T-helper 1 cell (primary cell): ENCODE results near the gene EBF3.

Experiments used
- DNase-seq, 5 donors: peaks; one replicate each; pipeline ENCODE4 v3.0.0-alpha.2; 2012 to 2020

The EBF3 gene

DNA sequence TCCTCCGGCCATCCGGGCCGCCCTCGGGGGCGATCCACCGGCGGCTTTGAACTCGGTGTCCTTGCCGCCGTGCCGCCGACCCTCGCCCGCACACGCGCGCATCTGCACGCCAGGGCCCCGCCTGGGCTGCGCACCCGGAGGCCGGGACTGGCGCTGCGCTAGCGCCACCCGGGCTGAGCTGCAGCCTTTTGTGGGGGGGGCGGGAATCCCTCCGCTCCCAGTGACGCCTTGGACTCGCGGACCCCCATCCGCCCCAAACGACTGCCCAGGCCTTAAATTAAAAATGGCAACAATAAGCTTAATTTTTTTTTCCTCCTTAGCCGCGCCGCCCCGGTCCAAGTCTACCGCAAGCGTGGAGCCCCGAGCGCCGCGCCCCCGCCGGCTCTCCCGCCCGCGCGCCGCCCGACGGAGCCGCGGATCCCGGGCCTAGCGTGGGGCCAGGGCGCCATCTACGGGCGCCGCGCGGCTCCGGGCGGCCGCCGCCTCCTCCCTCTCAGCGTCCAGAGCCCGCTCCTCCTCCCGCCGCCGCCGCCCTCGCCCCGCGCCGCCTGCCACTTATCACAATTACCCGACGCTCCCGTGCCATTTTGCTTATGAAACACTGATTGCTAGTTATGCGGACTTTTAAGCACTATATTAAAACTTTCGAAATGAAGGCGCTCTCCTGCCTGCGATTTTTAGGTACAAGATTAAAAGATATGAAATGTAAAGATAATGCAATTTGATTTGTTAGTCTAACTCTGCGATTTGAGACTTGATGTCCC, 7.5 kb upstream of the EBF3 start:
- peak in 1 of 5 donors; percentile 23 for DNase-seq

DNA sequence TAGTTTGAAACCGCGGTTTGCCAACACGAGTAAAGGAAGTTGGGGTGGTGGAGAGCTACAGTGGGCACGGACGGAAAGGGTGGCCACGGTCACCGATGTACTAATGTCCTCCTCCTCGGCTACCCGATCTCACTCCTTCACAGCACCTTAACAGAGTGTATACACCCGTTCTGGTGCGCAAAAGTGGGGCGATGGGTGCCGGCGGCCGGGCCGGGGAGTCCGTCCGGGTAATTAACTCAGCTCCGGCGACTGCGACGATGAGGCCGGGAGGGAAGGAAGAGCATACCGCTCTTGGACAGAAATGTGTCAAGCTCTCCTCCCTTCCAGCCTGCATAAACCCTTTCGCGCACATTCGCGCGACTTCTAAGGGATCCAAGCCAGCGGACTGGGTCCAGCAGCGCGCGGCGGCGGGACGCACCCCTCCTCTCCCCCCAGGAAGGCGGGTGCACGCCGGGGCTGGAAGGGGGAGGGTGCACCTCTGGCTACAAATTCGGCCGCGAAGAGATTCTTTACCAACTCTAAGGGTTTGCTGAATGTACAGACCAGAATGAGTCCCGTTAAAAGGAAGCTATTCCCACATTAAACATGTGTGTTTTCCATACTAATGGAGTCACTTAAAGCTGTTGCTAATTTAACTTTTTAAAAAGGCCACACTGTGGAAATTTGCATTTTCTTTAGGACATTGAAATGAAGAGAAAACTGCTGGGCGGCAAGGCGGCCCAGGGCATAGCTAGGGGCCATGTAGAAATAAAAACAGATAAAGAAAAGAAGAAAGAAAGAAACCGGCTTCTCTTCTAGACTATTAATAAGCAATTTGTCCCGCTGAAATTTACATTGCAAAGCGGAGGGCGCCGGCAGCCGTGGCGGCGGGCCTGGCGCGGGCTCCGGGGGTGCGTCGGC, 6.6 kb upstream of the EBF3 start:
- DNase-seq: no peak

DNA sequence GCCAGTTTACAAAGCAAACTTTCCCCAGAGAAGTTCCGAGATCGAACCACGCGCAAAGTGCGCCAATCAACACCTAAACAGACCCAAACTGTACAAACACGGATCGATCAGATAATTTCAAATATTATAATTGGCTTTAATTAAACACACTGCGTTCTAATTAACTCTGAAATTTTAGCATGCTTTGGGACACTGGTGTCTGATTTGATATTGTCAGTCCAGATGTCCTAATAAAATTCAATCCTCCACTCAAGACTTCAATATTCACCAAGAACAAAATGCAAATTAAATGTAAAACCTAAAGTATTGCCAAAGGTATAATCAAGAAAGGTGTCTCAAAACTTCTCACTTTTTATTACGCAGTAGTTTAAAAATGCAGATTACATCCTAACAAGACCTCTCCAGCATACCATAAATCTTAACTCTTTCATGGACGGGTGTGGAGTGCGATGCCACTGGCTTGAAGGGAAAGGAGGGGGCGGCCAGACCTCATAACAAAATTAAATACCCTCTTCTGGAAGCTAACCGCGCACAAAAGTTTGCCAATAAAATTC, 5.9 kb upstream of the EBF3 start:
- DNase-seq: no peak

DNA sequence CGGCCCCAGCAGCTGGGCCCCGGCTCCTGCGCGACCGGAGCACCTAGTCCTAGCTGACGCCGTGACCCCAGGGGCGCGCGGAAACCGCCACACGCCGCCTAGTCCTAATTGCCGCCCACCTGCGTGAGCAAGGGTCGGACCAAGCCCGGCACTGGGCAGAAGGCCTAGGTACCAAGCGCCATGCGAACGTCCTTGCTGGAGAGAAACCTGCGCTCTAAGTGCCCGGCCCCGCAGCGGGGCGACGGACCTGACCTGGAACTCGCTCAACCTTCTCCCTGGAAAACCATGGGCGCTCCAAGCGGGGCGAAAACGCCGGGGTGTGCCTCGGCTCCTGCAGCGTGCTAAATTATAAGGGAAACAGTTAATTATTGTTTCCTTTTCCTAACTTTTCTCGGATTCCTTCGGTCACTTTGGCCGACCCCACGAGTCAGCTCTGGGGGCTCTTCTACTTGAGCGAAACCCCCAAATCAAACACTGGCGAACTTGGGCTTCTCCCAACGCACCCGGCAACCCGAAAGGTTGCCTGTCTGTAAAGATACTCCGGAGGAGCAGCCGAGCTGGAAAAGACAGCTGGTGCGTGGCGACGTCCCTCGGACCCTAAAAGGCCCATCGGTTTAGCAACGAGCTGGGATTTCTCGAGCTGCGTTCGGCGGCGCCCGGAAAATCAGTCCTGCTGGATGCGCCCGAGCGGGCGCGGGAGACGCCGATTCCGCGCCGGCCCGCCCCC, 5.3 kb upstream of the EBF3 start:
- no peak for DNase-seq

DNA sequence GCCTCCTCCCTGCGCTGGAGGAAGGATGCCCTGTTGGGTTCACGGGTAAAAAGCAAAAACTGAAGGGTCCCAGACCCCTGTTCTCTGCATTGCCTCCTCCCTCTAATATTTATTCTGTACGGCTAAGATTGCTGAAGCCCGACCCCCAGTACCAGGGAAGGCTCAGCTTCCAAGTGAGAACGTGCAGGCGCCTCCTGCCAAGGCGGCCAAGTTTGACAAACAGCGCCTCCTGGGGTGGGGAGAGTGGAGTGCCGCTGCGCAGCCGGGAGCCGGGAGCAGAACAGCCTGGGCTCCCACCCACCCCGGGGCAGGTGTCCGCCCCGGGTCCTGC, 4.7 kb upstream of the EBF3 start:
- peak in 1 of 5 donors; percentile 27 for DNase-seq

DNA sequence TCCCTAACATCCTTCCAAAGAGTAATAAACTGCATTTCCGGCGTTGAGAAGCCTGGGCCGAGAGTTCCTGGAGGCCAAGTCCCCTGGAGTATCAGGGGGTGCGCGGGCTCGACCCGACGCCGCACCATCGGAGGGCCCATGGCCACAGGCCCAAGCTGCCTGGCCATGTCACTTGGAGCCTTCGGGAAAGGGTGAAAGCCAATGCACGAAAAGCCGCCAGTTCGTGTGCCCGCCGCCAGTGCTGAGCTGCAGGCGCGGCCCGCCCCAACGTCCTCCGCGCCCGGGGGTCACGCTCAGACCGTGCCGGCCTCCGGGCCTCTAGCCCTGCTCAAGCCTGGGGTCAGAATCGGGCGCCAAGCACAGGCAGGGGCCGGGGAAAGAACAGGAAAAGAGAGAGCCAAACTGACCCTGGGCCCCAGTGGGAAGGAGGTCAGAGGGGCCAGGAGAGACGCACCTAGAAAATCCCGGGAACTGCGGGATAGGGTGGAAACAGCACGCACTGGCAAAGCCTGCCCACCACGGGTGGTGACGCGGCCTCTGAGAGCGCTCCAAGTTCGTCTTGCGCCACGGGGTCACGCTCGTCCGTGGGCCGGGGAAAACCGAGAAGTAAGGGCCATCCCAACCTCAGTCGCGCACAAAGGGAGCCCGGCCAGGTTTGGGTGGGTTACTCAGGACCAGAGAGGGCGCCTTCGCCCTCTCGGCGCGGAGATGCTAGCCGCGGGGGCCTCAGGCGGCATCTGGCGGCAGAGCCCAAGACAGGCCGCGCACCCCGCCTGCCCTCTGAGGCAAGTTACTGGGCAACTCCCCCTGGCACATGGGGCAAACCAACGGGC, 4.2 kb upstream of the EBF3 start:
- no peak for DNase-seq

DNA sequence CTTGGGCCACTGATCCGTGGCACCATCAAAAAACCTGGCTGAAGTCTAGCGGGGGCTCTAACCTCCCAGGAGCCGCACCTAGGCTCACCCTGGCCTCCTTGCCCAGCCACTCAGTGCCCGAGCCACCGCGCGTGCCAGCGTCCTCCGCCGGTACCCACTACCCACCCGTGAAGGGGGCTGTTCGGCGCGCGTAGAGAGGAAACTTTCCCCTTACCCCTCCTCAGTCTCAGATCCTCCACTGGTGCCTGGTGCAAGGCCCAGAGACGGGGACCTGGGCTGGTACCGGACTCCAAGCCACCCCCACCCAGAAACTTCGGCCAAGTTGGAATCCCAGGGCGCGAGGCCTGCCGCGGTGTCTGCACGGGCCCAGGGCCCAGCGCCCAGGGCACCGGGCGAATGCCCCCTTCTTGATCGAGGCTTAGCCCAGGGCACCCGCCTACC, 3.5 kb upstream of the EBF3 start:
- no peak for DNase-seq

DNA sequence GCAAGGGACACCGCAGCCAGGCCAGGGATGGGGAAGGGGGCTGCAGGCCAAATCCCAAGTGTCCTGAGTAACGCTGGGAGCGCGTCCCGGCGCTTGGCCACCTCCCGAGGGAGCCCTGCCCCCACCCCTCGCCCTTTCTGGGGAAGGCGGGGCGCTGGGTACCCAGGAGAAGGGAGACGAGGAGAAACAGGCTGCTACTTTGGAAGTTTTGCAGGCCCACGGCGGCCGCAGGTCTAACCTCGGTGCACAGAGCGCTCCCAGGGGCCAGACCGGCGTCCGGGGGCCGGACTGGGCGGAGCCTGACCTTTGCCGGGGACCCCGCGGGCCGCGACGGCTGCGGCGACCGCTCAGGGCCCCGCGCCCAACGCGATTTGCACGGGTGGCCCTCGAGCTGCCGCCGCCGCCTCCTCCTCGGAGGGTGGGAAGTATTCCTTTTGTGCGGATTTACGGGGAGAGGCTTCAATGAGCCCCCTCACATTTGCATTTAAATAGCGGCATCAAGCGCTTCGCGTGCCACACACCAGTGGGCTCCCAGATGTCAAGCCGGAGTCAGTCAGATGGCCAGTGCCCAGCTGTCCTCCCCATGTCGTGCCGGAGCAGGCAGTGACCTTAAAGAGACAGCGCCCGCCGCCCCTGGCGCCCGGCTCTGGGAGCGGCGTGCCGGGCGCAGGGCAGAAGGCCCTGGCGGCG, 3.0 kb upstream of the EBF3 start:
- DNase-seq: no peak

DNA sequence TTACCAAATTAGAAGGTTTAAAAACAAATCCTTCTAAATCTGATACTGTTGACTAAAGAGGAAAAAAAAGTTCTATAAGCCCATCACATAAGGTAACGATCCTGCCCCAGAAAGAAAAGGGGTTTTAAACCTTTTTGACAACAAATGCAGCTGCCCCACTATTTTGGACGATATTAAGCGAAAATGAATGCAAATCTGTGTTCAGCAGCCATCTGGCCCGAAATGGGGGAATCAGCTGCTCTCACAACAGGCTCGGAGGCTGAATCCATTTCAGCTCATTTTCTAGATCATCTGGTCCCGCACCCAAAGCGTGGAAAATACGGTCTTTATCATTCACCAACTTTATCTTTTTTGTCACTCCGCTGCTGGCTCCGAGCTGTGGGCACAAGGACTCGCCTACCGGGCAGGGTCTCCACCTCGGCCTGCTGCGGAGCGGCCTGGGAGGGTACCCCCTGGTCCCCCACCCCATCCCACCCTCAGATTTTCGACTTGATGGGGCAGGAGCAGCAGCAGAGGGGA, 2.4 kb upstream of the EBF3 start:
- DNase-seq: no peak

DNA sequence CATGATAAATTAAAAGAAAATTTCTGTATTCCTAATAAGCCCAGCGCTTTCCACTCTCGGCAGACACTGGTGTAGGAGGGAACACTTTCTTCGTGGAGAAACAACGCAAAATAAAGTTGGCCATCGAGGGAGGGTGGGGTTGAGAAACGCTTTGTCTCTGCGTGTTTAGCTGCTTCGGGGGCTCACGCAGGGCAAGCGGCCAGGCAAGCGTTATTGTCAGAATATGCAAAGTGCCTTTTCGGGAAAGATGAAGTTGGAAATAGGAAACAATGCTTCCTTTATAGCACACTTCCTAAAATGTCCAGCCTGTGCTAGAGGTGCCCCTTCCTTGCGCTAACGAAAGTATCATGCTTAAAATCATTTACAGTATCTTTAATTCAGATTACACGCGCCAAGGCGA, 1.9 kb upstream of the EBF3 start:
- no peak for DNase-seq

DNA sequence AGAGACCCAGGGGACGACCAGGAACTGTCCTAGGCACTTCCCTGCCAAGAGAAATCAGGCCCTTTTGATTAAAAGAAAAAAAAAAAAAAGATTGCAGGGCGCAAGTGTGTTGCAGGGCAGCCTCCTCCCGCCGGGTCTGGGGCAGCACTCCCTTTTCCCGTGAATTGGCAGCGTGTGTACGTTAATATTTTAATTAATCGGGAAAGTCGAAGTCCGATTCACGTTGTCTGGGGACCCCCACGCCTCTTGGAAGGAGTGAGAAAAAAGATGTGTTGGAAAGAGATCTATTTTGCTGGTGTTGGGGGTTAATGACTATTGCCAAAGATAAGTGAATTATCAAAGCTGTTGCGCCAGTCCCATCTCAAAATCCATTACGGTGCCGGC, 1.3 kb upstream of the EBF3 start:
- no peak for DNase-seq

DNA sequence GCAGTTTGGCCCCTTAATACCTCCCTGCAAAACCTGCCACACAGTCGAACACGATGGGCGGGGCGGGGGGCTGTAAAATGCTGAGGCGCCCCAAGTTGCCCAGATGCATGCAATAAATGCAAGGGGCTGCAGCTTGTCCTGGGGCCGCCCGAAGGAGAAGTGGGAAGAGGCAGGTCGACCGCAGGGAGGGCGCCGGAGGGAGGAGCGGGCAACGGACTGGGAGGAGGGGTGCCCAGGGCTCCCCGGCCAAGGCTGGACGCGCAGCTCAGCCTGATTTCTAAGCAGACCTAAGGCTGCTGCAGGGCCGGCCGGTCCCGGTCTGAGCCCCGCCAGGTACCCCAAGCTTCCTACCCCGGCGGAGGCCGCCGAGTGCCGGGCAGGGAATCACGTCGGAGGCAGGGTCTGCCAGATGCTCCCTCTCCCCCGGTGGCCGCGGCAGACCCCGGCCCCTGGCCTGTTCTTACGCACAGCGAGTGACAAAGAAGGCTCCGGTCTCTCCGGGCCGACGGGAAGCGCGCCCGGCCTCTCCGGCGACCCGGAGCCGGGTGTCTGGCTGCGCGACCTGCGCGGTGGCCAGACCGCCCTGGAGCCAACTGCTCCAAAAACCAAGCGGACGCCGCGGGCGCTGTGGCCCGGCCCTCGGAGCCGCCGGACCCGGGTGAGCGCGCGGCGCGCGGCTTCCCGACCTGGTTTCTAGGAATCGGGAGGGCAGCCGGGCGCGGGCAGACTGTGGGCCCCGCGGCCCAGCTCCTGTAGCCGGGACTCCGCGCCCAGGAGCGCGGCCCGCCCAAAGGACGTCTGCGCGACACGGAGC, 744 bp upstream of the EBF3 start:
- DNase-seq: no peak

DNA sequence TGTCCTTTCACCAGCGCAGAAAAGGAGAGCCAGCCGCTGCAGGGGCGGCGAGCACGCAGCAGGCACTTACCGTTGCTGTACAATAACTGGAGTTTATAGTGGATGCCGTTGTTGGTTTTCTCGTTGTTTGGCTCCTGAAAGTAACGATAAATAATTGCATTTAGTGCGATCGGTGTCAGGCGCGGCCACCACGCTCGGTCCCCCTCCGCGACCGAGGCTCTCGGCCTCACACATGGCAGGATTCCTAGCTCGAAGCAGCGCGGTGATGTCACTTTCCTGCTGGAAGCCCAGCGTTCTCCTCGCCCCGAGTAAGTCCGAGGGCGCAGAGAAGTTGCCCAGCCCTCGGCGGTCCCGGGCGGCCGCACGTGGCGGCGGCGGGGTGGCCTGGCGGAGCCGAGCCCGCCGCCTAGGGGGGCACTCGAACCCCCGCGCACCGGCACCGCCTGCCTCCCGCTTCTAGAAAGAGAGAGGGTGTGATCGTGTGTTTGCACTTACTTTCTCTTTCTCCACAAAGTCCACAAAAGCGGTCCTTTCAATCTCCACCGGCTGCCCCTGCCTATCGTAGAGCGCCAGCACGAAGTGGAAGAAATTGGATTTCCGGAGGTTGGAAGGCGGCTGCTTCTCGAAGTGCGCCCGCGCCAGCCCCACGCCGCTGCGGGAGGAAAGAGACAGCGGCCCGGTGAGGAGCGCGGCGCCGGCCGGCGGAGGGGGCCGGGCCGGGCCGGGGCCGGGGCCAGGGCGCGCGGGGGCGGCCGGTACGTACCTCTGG, 1.0 kb downstream of the EBF3 start:
- no peak for DNase-seq

DNA sequence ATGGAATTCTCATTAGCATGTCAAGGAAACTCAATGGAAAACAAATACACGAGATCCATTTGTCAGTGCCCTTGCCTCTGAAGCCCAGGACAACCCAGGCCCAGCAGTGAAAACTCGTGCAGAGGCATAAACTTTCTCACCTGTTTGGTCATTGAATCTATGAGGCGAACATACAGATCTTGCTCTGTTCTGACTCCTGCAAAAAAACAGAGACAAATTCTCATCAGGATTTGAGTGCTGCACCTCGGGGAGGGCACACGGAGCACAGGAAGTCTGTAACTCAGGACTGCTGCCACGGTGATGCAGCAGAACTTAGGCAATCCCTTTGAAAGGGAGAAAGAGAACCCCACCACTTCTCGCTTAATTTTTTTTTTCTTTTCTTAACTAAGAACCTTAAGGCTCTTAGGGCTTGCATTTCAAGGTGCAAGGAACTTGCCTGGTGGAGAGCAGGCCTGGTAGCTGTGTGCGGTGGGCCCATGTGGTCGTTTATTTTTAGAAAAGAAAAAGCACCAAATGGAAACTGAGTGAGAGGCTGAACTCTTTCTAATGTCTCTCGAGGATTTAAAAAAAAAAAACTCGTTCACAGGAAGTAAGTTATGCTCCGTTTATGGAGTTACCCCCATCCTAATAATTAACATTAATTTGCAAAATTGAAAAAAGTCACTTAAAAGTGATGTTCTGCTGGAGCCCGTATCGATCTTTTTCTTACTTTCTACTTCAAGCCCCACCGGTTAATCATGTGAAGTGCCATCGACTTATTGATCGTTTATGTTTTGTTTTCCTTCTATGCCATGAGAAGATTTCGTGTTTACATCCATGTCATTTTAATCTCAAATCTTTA, 1.8 kb downstream of the EBF3 start:
- DNase-seq: no peak

DNA sequence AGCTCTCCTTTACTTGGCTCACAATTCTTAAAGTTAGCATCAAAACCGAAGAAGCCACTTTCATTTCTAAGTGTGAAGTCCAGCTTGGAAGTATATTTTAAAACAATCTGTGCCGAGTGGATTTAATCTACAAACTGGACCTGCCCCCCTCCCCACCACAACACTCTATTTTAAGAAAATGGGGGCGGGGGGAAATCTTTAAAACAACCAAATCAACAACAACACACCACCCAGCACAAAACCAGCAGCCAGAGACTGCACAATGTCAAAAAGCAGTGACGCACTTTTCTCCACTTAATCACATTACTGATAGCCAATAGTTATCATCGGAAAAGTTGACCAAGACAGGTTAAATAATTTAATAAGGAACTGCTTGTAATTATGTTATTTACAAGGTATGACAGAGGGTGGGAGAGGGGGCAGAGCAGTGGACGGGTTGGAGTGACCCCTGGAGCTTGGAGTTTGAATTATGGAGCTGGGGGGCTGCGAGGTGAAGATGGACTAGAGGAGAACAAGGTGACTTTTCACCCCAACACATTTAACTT, 2.8 kb downstream of the EBF3 start:
- no peak for DNase-seq

DNA sequence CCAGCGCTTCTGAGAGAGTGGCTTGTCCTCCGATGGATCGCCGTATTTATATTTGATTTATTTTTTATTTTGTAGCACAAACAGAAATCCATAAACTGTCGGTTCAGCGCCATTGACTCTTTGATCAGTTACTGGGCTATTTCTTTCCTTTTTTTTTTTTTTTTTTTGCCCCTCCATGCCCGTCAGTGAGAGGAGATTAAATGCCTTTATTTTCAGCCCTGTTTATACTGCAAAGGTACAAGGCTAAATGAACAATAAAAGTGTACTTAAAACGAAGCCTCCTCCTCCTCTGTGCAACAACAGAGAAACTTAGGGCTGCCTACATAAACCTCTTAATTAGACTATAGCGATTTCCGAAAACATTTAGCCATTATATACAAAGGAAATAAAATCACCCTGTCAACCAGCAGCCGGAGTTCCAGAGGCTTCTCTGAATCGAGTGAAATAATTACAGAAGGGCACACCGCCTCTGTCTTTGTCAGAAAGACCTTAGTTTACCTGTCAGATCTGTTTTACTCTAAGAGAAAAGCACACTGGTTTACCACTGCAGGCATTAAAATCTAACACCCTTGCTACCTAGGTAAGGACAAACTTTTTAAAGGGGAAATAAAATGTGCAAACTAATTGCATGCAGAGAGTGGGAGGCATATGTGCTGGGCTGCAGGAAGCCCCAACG, 3.5 kb downstream of the EBF3 start:
- DNase-seq: no peak

DNA sequence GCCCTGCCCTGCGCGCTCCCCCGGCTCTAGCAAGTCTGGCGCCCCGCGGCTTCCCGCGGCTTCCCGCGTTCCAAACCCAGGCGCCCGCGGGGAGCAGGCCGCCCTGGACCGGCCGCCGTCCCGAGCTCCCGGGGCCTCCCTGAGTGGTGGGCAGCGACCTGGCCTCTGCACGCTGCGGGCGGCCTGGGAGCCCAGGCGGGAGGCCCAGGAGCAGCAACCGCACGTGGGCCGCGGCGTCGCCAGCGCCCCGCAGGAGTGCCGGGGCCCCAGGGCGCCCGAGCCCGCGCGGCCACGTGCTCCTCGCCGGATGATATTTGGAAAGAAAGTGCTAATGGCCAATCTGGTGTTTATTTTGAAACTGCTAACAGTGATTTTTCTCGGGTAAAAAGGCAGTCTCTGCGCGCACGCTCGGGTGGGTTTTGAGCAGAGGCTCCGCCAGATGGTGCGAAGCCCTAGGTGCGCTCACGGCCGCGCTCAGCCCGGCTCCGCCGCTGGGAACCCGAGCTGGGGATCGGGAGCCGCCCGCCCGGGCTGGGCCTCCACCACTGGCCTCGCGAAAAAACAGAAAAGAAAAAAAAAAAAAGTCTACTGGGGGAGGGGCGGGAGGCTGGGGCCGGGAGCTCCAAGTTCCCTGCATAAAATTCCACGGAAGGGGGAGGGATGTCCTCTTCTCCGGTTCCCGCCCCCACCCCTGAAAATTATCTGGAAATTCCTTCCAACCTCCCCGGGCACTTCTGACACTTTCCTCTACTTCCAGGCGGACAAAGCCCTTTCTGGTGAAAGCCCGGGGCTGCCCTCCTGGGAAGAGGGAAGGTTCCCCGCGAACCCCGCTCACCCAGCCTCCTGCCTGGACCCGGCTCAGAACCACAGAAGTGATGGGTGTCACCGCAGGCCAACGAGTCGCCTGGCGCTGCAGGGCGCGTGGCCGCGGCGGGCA, 4.3 kb downstream of the EBF3 start:
- DNase-seq: no peak
